GM12892 (cell line): ENCODE data around the gene CADM1.

ENCODE experiments used
- DNase-seq: peaks from one replicate; pipeline ENCODE4 v3.0.0; 2011; ENCODE audit not compliant: insufficient read length
- FAIRE-seq: peaks from 2 replicates; lab custom pipeline; 2011; peaks lifted over from hg19 to GRCh38; lab: Jason Lieb, UNC
- POLR2A ChIP-seq: IDR thresholded peaks from 2 replicates; pipeline ENCODE4 v1.6.1; 2011; ENCODE audit warnings: low read depth, low read length, control low read depth
- POLR2AphosphoS5 ChIP-seq: IDR thresholded peaks from 2 replicates; pipeline ENCODE4 v1.6.1; 2011; ENCODE audit warnings: low read depth, low read length, control low read depth
- TAF1 ChIP-seq: IDR thresholded peaks from 2 replicates; pipeline ENCODE4 v1.6.1; 2011; ENCODE audit warnings: low read depth, mild to moderate bottlenecking, control low read depth, low read length, borderline replicate concordance

Gene CADM1

GRCh38 chr11:115134926-115135325 is 369.3 kb downstream of the CADM1 start:
- no peak for DNase-seq
- no peak for FAIRE-seq
- no peak for TF ChIP-seq TAF1
- TF ChIP-seq POLR2A = no peak
- no peak for TF ChIP-seq POLR2AphosphoS5

DNA sequence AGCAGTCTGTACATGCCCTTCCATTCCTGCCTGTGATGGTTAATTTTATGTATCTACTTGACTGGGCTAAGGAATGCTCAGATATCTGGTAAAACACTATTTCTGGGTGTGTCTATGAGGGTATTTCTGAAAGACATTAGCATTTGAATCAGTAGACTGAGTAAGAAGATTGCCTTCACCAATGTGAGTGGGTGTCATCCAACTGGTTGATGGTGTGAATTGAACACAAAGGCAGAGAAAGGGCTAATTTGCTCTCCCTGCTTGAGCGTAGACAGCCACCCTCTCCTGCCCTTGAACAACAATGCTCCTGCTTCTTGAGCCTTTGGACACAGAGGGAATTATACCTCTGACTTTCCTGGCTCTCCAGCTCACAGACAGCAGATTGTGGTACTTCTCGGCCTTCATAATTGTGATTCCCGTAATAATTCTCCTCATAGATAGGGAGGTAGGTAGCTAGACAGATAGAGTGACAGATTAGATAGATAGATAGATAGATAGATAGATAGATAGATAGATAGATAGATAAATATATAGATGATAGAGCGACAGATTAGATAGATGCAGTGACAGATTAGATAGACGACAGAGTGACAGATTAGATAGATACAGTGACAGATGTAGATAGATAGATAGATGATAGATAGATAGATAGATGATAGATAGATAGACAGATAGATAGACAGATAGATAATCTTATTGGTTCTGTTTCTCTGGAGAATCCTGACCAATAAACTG is 370.6 kb downstream of the CADM1 start:
- TF ChIP-seq POLR2A (no peak), POLR2AphosphoS5 (no peak), TAF1 (no peak)
- FAIRE-seq = no peak
- DNase-seq = no peak

GRCh38 chr11:115132436-115133228 is 371.6 kb downstream of the CADM1 start:
- FAIRE-seq (peak; percentile 61), DNase-seq (peak; percentile 29)
- TF ChIP-seq POLR2A = no peak
- TF ChIP-seq POLR2AphosphoS5 = no peak
- no peak for TF ChIP-seq TAF1

DNA sequence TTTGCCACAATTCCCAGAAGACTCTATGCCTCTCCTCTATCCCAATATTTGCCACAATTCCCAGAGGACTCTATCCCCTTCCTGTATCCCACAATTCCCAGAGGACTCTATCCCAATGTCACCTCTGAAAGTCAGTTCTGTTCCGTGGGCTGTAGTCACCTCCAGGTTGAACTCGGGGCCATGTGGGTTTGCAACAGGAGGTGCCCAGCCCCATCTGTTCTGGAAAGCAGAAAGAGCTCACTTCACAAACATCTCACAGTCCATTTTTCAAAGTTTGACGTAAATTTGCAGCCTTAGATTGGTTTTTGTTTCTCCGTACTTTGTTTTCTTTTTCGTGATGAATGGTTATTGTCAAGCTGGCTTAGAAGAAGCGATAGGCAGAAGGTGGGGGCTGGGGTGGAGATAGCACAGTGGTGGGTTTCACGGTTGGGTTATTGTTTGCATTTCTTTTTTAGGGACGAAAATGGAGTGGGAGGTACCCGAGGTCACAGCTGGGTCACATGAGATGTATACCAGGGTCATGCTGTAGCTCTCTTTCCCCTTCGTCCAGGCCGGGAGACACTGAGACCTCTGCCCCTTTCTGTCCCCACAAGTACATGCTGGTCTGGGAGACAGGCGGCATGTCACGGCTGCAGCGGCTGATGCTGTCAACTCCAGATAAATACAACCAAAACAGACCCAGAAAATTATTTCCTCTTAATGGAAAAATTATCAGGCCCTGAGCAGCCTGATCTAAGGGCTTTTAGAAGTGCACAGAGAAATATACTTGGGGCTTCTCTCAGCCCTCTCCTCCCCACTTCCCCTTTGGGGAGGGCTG is 374.5 kb downstream of the CADM1 start:
- DNase-seq (no peak), FAIRE-seq (no peak)
- TF ChIP-seq POLR2AphosphoS5 = no peak
- TF ChIP-seq TAF1 = no peak
- no peak for TF ChIP-seq POLR2A

GRCh38 chr11:115128226-115128625 is 376.0 kb downstream of the CADM1 start:
- DNase-seq = no peak
- FAIRE-seq = no peak
- TF ChIP-seq TAF1 (no peak), POLR2A (no peak), POLR2AphosphoS5 (no peak)

DNA sequence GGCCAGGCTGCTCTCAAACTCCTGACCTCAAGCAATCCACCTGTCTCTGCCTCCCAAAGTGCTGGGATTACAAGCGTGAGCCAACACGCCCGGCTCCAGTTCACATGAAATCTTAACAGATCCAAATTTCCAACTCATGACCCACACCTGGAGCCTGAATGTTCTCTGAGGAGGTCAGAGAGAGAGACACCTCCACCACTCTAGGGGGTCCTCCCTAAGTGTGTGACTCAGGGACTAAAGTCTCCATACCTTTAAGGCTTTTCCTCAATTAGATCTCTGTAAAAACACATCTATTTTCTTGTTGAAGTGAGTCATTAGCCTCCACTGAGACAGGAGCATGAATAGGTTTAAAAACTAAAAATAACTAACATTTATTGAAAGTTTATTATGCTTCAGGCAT is 376.4 kb downstream of the CADM1 start:
- TF ChIP-seq POLR2AphosphoS5 (no peak), POLR2A (no peak), TAF1 (no peak)
- FAIRE-seq = no peak
- no peak for DNase-seq

GRCh38 chr11:115126515-115127208 is 377.6 kb downstream of the CADM1 start:
- DNase-seq (no peak), FAIRE-seq (peak; percentile 78)
- TF ChIP-seq POLR2A (no peak), TAF1 (no peak), POLR2AphosphoS5 (no peak)

- FAIRE-seq = peak; percentile 78
- DNase-seq = no peak
- TF ChIP-seq POLR2A (no peak), POLR2AphosphoS5 (no peak), TAF1 (no peak)
Measured at GRCh38 chr11:115126092-115126491, 378.1 kb downstream of the CADM1 start.

GRCh38 chr11:115124786-115125185 is 379.4 kb downstream of the CADM1 start:
- TF ChIP-seq TAF1 = no peak
- TF ChIP-seq POLR2AphosphoS5 = no peak
- TF ChIP-seq POLR2A = no peak
- FAIRE-seq = no peak
- DNase-seq = no peak

DNA sequence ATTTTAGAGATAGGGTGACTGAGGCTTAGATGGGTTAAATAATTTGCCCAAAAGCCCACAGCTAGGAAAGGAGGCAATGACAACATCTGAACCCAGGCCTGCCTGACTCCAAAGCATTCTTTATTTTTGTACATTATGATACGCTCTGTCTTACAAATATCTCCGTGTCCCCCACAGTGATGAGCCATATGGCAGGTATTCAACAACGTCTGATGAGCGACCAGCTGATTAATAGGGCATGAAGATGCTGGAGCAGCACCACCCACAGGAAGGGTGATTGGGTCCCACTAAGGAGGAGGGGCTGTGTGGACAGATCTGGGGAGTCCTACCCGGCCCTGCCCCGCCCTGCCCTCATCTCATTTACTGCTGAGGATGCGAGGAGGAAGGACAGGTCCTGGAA is 380.6 kb downstream of the CADM1 start:
- DNase-seq (no peak), FAIRE-seq (no peak)
- TF ChIP-seq POLR2A (no peak), TAF1 (no peak), POLR2AphosphoS5 (no peak)

DNA sequence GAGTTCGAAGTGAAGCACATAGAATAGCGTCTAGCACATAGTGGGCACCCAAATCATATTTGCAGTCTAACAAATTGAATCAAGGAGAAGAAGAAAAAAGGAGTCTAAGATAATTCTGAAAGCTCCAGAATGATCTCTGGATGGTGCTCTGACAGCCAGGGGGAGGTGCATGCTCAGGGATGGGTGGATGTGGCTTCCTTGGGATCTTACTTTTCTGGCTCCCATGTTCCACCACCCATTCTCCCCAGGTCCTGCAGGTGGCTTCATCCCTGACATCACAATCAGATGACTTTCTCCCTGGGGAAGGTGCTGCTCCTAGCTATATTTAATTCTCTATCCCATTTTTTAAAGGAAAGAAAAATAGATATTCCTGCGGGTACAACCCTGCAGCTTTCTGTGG is 381.9 kb downstream of the CADM1 start:
- DNase-seq = no peak
- no peak for FAIRE-seq
- no peak for TF ChIP-seq POLR2A
- no peak for TF ChIP-seq TAF1
- no peak for TF ChIP-seq POLR2AphosphoS5
